ENCODE measurements around the gene GON7. TPM values are rescaled to one million over a fixed set of nuclear protein-coding genes. Genes with fewer than 3 reads are reported as not detected.

Gene GON7
- 11.3 and 13.2 TPM in 2 replicates for total RNA-seq

GRCh38 chr14:93206793-93207467, at the start of gene GON7, which contains the start of gene UBR7:
GON7 (minus strand) TSS chr14:93207065; CDS start chr14:93207037, 28 bp downstream.
UBR7 (plus strand) TSS chr14:93207256; CDS start chr14:93207292, 36 bp downstream.

GRCh38 chr14:93184391-93185348, 22.2 kb downstream of the GON7 start, which contains the start of the genes LYSET and MOAP1:
LYSET (plus strand) TSS chr14:93185317; CDS start chr14:93185406, 89 bp downstream.
MOAP1 (minus strand) TSS chr14:93184897; CDS start chr14:93184242, 655 bp downstream.

Other genes with a start within 250 kb of the GON7 start
- gene ITPK1, start 91.1 kb downstream of the GON7 start, total RNA-seq: 32.9 and 37.7 TPM in 2 replicates
- 11.7 and 19.9 TPM in 2 replicates for gene MOAP1, start 22.2 kb downstream of the GON7 start, total RNA-seq
- 3.9 and 5.8 TPM in 2 replicates for gene LYSET, start 21.7 kb downstream of the GON7 start, total RNA-seq
- gene UBR7, start 191 bp upstream of the GON7 start, total RNA-seq: 9.7 and 33.8 TPM in 2 replicates
- gene BTBD7, start 126.0 kb upstream of the GON7 start, total RNA-seq: 9.6 and 13.3 TPM in 2 replicates
- gene COX8C, start 140.1 kb upstream of the GON7 start, total RNA-seq: not detected in 2 replicates
- gene UNC79, start 223.9 kb upstream of the GON7 start, total RNA-seq: 0.16 TPM in 1 of 2 replicates, not detected in the other

Measured in cardiac atrium fibroblast (primary cell).